Cerebellar cortex (tissue), 1 donor: ENCODE data around the gene SLC5A9.
A peak's percentile ranks its signal among the peaks of the same experiment; 100 is the strongest.
"Not testable (repeated sequence)": the region's sequence is repeated elsewhere in the genome, so short reads cannot be mapped to it uniquely, and the experiment has no call there.

Experiments used
- DNase-seq: peaks from one replicate; pipeline ENCODE4 v3.0.0-alpha.2; 2015; ENCODE audit warnings: low spot score

Gene SLC5A9

GRCh38 chr1:48214366-48214765 lies 8.2 kb upstream of the SLC5A9 start:
- not testable (repeated sequence) for DNase-seq

DNA sequence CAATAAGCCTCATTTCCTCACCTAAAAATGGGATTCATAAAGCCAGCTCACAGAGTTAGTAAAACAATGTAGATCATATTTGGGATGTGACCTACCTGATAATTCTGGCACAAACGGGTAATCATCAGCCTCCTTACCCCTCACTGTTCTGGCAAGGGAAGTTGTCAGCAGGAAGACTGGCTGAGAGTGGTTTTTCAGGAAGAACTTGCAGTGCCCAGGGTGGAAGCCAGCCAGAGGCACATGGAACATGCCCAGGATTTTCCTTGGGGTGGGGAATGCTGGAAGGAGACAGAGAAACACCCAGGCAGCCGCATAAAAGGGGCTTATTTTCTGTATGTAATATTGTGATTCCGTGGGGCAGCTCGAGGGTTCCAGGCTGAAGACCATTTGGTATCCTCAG lies 7.7 kb upstream of the SLC5A9 start:
- peak; percentile 86 for DNase-seq

DNA sequence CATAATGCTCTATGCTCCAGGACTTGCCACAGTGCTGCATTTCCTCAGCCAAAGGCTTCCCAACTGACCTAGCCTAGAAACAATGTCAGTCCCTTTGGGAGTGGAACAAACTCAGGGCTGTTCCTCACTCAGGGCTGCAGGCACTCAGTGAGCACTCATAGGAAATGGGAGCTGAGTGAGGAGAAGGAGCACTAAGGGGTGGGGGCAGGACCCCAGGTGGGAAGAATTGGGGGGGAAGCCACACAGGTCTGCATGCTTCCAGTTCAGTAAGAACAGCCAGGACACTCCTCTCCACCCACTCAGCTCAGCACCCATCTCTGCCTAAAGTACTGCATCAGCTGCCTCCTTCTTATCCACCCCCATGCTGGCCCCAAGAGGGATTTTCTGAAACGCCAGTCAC lies 7.3 kb upstream of the SLC5A9 start:
- DNase-seq: no peak

DNA sequence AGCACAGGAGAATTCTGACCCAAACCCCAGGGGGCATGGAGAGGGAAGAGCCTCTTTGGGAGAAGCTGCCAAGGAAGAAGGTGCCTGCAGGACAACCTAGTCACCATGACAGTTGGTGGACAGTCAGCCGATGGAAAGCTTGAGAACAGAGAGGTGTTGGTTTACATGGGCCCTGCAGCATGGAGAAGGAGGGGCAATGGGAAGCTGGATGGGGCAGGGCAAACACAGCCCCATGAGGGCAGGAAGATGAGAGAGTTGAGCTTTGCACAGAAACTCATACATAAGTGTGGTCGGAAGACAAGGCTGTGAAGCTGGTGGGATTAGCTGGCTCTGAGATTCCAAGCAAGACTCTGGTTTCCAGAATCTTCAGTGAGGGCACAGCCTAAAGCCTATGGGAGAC lies 6.6 kb upstream of the SLC5A9 start:
- no peak for DNase-seq

GRCh38 chr1:48216313-48216712 lies 6.2 kb upstream of the SLC5A9 start:
- no peak for DNase-seq

DNA sequence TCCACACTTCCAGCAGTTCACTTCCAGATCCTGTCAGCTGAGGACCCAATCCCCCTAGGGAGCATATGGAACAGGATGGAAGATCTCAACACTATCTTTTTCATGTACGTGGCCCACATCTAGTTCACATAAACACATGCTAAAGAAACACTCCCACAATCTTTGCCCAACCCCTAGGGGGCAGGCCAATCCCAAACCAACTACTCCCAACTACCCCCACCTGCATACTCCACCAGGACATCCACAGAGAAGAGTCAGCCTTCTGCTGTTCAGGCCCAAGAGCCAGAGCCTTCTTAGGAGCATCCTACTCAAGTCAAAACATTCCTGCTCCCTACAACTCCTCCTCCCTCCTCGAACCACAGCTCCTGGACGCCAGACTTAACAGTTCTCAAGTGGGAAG lies 5.6 kb upstream of the SLC5A9 start:
- no peak for DNase-seq

DNA sequence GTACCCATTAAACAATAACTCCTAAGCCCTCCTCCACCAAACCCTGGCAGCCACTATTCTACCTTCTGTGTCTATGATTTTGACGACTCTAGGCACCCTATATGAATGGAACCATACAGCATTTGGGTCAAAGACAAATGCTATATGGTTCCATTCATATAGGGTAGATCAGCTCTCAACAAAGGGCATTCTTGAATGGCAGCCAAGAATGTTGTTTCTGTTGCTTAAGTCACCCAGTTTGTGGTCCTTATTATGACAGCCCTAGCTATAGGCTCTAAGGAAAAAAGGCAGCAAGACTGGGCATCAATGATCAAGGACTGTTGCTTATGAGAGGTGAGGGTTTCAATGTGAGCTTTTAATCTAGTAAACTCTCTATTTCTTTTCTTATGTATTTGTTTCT lies 4.7 kb upstream of the SLC5A9 start:
- no peak for DNase-seq

- no peak for DNase-seq
Observed at GRCh38 chr1:48219803-48220202, 2.7 kb upstream of the SLC5A9 start.

DNA sequence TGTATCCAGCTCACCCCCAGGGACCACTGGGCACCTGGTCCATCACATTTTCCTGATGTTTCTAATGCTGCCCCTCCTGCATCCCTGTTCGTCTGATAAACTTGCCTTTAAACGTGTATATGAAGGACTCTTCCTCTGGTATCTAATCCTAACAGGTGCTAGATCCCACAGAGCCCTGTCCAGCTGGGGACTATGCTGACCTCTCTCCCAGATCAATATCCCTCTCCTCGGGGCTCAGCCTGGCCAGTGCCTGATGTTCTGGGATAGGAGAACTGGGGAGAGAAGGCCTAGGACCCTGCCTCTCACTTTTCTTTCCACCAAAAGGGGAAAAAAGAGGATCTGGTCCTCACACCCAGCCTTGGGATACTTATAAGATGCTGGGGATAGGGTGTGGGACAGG lies 1.4 kb upstream of the SLC5A9 start:
- DNase-seq: no peak

DNA sequence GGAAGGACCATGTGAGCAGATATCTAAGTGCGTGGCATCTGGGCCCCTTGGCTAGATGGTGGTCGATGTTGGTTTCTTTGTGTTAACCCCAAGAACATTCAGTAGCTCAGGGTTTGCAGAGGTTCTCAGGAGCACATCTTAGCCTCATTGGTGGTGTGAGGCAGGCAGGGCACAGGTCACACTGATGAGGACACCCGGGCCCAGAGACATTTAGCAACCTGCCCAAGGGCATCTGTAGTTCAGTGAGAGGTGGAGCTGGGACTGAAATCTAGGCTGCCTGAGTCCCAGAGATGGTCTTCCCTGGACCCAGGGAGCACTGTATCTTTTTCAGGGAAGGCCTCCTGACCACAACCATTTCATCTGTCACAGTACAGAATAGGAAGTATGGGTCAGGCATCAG lies 859 bp upstream of the SLC5A9 start:
- no peak for DNase-seq

DNA sequence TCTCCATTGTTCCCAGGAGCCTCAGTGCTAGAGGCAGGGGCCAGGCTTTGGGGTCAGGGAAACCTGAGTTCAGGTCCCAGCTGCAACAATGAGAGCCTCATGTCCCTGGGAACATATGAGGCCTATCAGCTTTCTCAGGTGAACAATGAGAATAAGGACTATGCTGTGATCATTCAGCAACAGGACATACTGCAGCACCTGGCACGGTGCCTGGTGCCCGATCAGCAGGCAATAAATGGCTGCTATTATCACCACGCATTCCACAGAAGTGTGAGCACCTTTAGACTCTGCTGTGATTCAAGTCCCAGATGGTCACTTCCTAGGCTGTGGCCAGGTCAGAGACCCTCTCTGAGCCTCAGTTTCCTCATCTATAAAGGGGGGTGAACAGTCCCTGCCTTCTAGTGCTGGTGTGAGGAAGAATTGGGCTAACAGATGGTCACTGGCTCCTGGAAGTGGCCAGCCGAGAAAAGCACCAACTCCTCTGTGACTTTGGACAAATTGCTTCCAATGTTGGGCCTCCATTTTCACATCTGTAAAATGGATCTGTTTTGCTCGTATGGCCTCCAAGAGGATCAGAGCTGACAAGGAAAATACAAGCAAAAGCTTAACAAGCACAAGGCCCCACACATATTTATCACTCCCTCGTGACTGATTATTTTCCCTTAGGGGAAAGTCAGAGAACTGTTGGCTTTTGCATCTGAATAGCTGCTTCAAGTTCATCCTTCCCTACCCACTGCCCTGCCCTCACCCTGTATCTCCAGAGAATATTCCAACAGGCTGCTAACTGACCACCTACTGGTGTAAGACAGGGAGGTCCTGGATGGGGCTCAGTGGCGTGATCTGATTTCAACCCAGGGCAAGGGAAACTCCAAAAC lies 1.1 kb downstream of the SLC5A9 start:
- peak; percentile 37 for DNase-seq

- no peak for DNase-seq
Observed at GRCh38 chr1:48224791-48225190, 2.3 kb downstream of the SLC5A9 start.

DNA sequence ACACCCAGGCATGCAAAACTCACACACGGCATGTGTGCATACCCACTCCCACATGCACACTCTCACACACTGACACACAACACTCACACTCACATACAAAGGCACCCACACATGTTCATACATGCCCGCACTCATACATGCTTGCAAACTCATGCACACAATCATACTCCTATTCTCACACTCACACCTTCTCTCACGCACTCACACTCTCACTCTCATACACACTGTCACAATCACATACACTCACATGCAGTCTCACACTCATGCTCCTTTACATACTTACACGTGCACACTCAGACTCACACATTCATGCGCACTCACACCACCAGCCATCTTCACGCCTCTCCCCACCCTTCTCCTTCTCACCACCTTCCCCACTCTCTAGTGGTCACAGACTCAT lies 3.1 kb downstream of the SLC5A9 start:
- no peak for DNase-seq

- no peak for DNase-seq
Observed at GRCh38 chr1:48227165-48228013, 4.9 kb downstream of the SLC5A9 start.

DNA sequence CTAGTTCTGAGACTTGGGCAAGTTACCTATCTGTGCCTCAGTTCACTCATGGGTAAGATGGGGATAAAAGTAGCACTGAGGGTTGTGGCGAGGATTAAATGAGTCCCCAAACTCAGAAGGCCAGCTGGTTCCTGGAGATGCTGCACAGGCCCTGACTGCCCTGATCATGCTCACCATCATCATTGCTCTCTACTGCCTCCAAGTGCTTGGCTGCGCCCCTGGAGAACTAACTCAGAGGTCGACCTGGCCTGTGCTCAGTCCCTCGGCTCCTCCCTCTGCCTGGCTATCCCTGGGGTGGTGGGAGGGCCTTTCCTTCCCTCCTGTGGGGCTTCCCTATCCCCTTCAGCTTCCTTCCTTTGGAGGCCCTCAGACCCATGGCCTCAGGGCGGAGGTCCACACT lies 5.6 kb downstream of the SLC5A9 start:
- DNase-seq: no peak

DNA sequence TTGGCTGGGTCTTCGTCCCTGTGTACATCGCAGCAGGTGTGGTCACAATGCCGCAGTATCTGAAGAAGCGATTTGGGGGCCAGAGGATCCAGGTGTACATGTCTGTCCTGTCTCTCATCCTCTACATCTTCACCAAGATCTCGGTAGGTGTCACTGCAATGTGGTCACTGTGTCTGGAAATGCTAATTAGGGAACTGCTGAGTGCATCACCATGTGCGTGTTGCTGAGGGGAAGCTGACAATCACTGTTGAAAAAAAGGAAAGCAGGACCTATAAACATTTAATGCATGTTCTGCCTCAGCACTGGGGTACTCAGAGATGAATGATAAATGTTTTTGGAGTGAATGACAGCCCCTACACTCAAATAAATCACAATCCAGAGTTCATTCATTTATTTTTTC lies 6.8 kb downstream of the SLC5A9 start:
- no peak for DNase-seq

- DNase-seq: no peak
Observed at GRCh38 chr1:48230236-48230635, 7.7 kb downstream of the SLC5A9 start.

DNA sequence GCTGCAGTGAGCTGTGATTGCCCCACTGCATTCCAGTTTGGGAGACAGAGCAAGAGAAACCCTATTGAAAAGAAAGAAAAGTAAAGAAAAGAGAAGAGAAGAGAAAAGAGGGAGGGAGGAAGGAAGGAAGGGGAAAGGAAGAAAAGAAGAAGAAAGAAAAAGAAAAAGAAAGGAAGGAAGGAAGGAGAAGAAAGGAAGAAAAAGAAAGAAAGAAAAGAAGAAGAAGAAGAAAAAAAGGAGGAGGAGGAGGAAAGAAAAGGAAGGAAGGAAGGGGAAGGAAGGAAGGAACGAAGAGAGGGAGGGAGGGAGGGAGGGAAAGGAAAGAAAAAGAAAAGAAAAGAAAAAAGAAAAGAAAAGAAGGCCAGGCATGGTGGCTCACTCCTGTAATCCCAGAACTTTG lies 10.2 kb downstream of the SLC5A9 start:
- no peak for DNase-seq

DNA sequence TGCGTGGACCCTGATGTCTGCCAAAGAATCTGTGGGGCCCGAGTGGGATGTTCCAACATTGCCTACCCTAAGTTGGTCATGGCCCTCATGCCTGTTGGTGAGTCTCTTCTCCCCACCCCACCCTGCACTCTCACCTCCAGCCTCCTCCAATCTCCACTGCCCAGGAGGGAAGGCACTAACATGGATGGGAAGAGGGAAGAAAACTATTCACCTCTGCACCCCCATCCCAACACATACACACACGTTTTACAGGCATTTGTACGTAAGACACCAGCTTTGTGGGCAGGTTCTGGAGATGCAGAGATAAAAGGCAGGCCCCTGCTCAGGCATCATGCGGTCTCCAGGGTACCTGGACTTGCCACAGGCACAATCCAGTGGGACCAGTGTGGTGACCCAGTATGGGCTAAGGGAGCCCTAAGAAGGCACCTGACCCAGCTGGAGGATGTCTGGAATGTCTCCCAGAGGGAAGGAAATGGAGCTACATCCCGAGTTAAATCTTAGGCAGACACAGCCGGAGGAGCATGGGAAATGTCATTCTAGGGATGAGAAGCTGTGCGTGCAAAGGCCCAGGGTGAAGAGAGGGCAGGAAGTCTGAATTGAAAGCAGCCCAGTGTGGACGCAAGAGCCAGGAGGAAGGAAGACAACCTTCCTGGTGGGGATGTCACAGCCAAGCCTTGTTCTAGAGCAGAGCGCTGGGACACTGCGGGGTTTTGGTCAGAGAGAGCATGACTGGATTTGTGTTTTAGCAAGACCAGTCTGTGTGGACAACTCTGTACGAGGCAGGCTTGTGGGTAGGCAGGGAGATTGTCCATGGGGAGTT lies 11.4 kb downstream of the SLC5A9 start:
- DNase-seq: no peak

DNA sequence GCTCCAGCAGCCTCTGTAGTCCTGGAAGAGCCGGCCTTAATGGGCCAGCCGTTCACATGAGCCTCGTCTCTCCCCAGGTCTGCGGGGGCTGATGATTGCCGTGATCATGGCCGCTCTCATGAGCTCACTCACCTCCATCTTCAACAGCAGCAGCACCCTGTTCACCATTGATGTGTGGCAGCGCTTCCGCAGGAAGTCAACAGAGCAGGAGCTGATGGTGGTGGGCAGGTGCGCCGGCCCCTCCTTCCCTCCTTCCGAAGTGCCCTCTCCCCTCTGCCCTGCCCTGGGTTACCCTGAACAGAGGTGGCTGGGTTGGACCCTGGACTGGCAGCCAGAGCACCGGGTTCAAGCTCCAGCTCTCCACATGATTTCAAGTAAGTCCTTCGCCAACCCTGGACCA lies 13.1 kb downstream of the SLC5A9 start:
- no peak for DNase-seq

- DNase-seq: peak; percentile 45
Observed at GRCh38 chr1:48236716-48237470, 14.4 kb downstream of the SLC5A9 start.
